Measurements from ENCODE around the gene SRD5A1. TPM values are rescaled to one million over a fixed set of nuclear protein-coding genes. Genes with fewer than 3 reads are reported as not detected.

The SRD5A1 gene
- total RNA-seq, 1 donor from 2014 or later: 2.5 TPM

GRCh38 chr5:6723122-6723815 lies 90.0 kb downstream of the SRD5A1 start:
- intact Hi-C loops (cut with micrococcal nuclease): no loop called here
- no peak overlapping the region for H3K4me3 ChIP-seq
- H3K27ac ChIP-seq (replicated peaks): peak overlapping the region; percentile 74
- no peak for DNase-seq
- peaks cover 94% of the 10 kb centered on the region for H3K4me1 ChIP-seq
- H3K27me3 ChIP-seq (ENCODE audit: low read depth): no peaks in the 10 kb centered on the region
- H3K9me3 ChIP-seq (replicated peaks): no peaks in the 10 kb centered on the region
- H3K36me3 ChIP-seq: no peaks in the 10 kb centered on the region
- TF ChIP-seq CTCF (IDR thresholded peaks at IDR 0.05; ENCODE audit: borderline replicate concordance): no peak

- TF ChIP-seq CTCF (IDR thresholded peaks at IDR 0.05; ENCODE audit: borderline replicate concordance): no peak
- Histone ChIP-seq H3K4me3 (no peak overlapping the region), H3K27me3 (ENCODE audit: low read depth) (no peaks in the 10 kb centered on the region), H3K4me1 (peaks cover 94% of the 10 kb centered on the region), H3K27ac (replicated peaks) (no peak overlapping the region), H3K36me3 (no peaks in the 10 kb centered on the region), H3K9me3 (replicated peaks) (no peaks in the 10 kb centered on the region)
- intact Hi-C loops (cut with micrococcal nuclease): no loop called here
- DNase-seq: no peak
These were observed 90.6 kb downstream of the SRD5A1 start for GRCh38 chr5:6723816-6724300.

Other genes with a start within 250 kb of the SRD5A1 start
- 25.5 TPM for gene UBE2QL1, start 184.6 kb upstream of the SRD5A1 start, total RNA-seq
- gene NSUN2, start 396 bp upstream of the SRD5A1 start, total RNA-seq: 34.4 TPM
- gene TENT4A, start 80.0 kb downstream of the SRD5A1 start, total RNA-seq: 9.5 TPM